Vagina (tissue), 2 donors: ENCODE data around the gene PHC2. TPM values are rescaled to one million over a fixed set of nuclear protein-coding genes. Genes with fewer than 3 reads are reported as not detected.

Source experiments
- DNase-seq, 2 donors: peaks; one replicate each; pipeline ENCODE4 v3.0.0-alpha.2; 2017; ENCODE audit errors: extremely low spot score in 2 of 2
- H3K27ac ChIP-seq: fragments of 200-600 bp; sonication (generic); one replicate; pipeline ENCODE4 v1.5.1; 2019
- H3K27me3 ChIP-seq: fragments of 200-600 bp; sonication (generic); one replicate; pipeline ENCODE4 v1.5.1; 2019
- H3K36me3 ChIP-seq, 2 donors: fragments of 200-600 bp; sonication (generic); one replicate each; pipeline ENCODE4 v1.5.1; 2017 to 2019
- H3K4me1 ChIP-seq: fragments of 200-600 bp; sonication (generic); one replicate; pipeline ENCODE4 v1.5.1; 2019
- H3K4me3 ChIP-seq, 2 donors: fragments of 200-600 bp; sonication (generic); 1 replicate in 1 of 2; 2 replicates in 1 of 2; pipeline ENCODE4 v1.5.1; 2016 to 2019
- H3K9me3 ChIP-seq: fragments of 200-600 bp; sonication (generic); one replicate; pipeline ENCODE4 v1.5.1; 2019
- POLR2A ChIP-seq, 2 donors: fragments of 450-650 bp; IDR thresholded peaks; one replicate each; pipeline ENCODE4 v1.6.1; 2017; ENCODE audit warnings: antibody characterized with exemption in 2 of 2, mild to moderate bottlenecking in 2 of 2, moderate library complexity in 2 of 2
- POLR2AphosphoS5 ChIP-seq, 2 donors: sonication (generic); formaldehyde crosslinking; IDR thresholded peaks; one replicate each; pipeline ENCODE4 v1.9.0; 2017; ENCODE audit warnings: antibody characterized with exemption in 2 of 2, mild to moderate bottlenecking in 2 of 2, low read depth in 1 of 2; ENCODE audit not compliant: insufficient read depth in 1 of 2
- intact Hi-C: fragments of 100-400 bp; cut with DNase I; formaldehyde crosslinking; loops from one replicate; pipeline ENCODE4 v1.15.1; 2023
- total RNA-seq: library from RNA; depleted of rRNA; stranded (reverse); fragments of >200 nt; gene quantifications from one replicate; pipeline ENCODE4 v1.2.3, GENCODE V29; 2016
- TF ChIP-seq, protein P1 (sequence below), 3 experiments: fragments of 450-650 bp in 2 of 3; fragments of 200-600 bp in 1 of 3; sonication (generic) in 1 of 3; IDR thresholded peaks; one replicate each; pipeline ENCODE4 v1.5.1; 2017 to 2019; ENCODE audit warnings: antibody characterized with exemption in 3 of 3, mild to moderate bottlenecking in 2 of 3, moderate library complexity in 2 of 3

The PHC2 gene
- total RNA-seq, 1 donor from 2014 or later: 97.2 TPM

DNA sequence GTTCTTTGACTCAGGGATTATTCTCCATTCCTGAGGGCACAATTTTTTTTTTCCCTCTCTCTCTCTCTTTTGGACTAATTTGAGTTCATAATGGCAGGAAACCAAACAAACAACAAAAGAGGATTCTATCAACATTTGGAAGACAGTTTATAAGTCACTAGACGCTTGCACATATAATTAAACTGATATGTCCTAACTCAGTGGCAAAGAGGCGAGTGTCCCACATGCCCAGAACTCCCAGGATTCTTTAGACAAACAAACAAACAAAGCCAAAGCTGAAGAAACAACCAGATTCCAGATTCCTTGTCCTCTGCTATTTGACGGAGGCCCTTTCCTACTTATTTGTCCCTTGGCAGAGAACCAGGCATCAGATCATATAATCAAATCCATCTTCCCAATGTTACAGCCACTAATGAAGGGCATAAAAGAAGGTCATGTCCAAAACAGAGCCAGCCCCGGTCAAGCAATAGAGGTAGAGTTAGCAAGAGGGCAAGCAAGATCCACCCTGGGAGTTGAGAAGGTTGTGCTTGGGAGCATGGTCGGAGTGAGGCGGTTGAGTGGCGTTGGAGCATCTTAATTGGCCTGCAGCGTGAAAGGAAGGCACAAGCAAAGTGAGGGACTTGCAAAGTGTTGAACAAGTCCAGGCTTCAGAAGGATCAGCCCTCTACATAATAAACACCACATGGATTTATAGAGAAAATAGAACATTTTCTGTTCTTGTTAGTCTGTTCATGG, 144.3 kb downstream of the PHC2 start:
- DNase-seq: no peak

DNA sequence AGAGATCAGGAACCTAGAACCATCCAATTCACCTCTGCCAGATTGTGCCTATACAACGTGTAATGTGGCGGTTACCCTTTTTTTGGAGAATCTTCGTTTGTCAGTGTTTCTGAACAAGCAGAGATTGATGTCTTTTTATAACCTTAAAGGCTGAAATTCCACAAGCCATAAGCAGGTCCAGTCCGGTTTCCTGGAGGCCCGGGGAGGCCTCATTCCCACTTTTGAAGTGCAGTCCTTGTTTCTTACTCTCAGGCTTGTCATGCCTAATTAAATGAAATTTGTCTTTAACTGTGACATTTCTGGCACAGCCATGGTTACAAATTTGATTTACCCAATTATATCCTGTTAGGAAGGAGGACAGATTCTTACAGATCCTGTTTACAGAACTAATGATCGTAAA, 146.8 kb downstream of the PHC2 start:
- H3K4me3 ChIP-seq: no peak overlapping the region
- DNase-seq: no peak
- no peaks in the 10 kb centered on the region for H3K27me3 ChIP-seq
- intact Hi-C loops: loop anchor here (10.0 kb wide), 1 partner anchor 181 kb away; no protein-coding TSS in a partner anchor
- H3K27ac ChIP-seq: no peak overlapping the region
- TF ChIP-seq POLR2AphosphoS5 (IDR thresholded peaks at IDR 0.05; ENCODE audit: insufficient read depth in 1 of 2, low read depth in 1 of 2) (no peak), POLR2A (IDR thresholded peaks at IDR 0.05) (no peak)
- TF ChIP-seq, protein P1, sequence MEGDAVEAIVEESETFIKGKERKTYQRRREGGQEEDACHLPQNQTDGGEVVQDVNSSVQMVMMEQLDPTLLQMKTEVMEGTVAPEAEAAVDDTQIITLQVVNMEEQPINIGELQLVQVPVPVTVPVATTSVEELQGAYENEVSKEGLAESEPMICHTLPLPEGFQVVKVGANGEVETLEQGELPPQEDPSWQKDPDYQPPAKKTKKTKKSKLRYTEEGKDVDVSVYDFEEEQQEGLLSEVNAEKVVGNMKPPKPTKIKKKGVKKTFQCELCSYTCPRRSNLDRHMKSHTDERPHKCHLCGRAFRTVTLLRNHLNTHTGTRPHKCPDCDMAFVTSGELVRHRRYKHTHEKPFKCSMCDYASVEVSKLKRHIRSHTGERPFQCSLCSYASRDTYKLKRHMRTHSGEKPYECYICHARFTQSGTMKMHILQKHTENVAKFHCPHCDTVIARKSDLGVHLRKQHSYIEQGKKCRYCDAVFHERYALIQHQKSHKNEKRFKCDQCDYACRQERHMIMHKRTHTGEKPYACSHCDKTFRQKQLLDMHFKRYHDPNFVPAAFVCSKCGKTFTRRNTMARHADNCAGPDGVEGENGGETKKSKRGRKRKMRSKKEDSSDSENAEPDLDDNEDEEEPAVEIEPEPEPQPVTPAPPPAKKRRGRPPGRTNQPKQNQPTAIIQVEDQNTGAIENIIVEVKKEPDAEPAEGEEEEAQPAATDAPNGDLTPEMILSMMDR (IDR thresholded peaks at IDR 0.05): no peak
- peaks cover 17% of the 10 kb centered on the region for H3K4me1 ChIP-seq
- H3K9me3 ChIP-seq: no peaks in the 10 kb centered on the region
- H3K36me3 ChIP-seq: peaks cover 0 to 42% of the 10 kb centered on the region in 2 donors

More for the DNA sequence above, 144.3 kb downstream of the PHC2 start:
- peak overlapping the region; percentile 48 for H3K27ac ChIP-seq
- H3K4me3 ChIP-seq: no peak overlapping the region
- H3K27me3 ChIP-seq: no peaks in the 10 kb centered on the region
- H3K4me1 ChIP-seq: peaks cover 20% of the 10 kb centered on the region
- intact Hi-C loops: loop anchor here (10.0 kb wide), 1 partner anchor 178 kb away; no protein-coding TSS in a partner anchor
- H3K9me3 ChIP-seq: no peaks in the 10 kb centered on the region
- TF ChIP-seq POLR2A (IDR thresholded peaks at IDR 0.05): no peak
- TF ChIP-seq, protein P1 (IDR thresholded peaks at IDR 0.05): no peak
- TF ChIP-seq POLR2AphosphoS5 (IDR thresholded peaks at IDR 0.05; ENCODE audit: insufficient read depth in 1 of 2, low read depth in 1 of 2): no peak
- H3K36me3 ChIP-seq: peaks cover 0 to 23% of the 10 kb centered on the region in 2 donors

DNA sequence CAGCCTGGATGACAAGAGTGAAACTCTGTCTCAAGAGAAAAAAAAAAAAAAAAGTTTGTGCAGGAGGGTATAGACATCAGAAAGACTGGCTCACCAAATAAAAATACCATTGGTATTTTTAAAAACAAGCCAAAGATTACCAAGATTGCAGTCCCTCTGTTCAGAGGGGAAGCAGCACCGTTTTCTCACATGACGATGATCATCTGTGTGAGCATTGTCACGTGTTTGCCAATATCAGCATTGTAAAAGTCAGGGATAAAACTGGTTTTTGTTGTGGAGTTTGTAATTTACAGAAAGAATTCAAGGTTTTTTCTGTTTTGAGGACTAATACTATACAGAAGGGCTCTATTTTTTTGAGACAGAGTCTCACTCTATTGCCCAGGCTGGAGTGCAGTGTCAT, 148.1 kb downstream of the PHC2 start:
- DNase-seq: no peak

DNA sequence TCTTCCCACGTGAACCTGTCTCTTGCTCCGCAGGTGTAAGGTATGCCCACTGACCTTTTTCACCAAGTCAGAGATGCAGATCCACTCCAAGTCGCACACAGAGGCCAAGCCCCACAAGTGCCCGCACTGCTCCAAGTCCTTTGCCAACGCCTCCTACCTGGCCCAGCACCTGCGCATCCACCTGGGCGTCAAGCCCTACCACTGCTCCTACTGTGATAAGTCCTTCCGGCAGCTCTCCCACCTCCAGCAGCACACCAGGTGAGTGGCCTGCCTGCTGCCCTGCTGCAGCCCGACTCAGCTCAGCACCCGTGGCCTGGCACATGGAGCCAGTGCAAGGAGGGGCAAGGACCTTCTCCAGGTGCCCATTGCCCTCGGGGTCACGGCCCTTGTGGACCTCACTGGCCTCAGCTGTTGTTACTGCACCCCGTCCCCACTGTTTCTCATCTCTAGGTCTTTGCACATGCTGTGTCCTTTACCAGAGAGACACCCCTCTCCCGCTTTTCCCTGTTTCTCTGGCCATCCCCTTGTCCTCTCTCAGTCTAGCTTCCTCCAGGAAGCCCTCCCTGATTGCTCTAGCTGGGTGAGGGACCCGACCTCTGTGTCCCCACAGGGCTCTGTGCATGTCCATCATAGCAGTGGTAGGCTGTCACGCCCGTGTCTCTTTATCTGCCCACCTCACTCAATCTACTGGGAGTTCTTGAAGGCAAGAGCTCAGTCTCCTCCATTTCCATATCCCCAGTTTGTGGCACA, 149.2 kb downstream of the PHC2 start:
- peaks cover 0 to 55% of the 10 kb centered on the region in 2 donors for H3K36me3 ChIP-seq
- H3K9me3 ChIP-seq: no peaks in the 10 kb centered on the region
- no peak overlapping the region for H3K27ac ChIP-seq
- no peak for DNase-seq
- H3K27me3 ChIP-seq: no peaks in the 10 kb centered on the region
- intact Hi-C loops: loop anchor here (10.0 kb wide), 1 partner anchor 183 kb away; no protein-coding TSS in a partner anchor
- TF ChIP-seq POLR2A (IDR thresholded peaks at IDR 0.05) (no peak), POLR2AphosphoS5 (IDR thresholded peaks at IDR 0.05; ENCODE audit: insufficient read depth in 1 of 2, low read depth in 1 of 2) (no peak)
- TF ChIP-seq, protein P1 (IDR thresholded peaks at IDR 0.05): no peak
- peaks cover 14% of the 10 kb centered on the region for H3K4me1 ChIP-seq
- H3K4me3 ChIP-seq: no peak overlapping the region

More for the DNA sequence above, 148.1 kb downstream of the PHC2 start:
- intact Hi-C loops: loop anchor here (10.0 kb wide), 1 partner anchor 182 kb away; no protein-coding TSS in a partner anchor
- peaks cover 0 to 44% of the 10 kb centered on the region in 2 donors for H3K36me3 ChIP-seq
- H3K4me3 ChIP-seq: no peak overlapping the region
- no peaks in the 10 kb centered on the region for H3K27me3 ChIP-seq
- H3K4me1 ChIP-seq: peaks cover 14% of the 10 kb centered on the region
- TF ChIP-seq POLR2AphosphoS5 (IDR thresholded peaks at IDR 0.05; ENCODE audit: insufficient read depth in 1 of 2, low read depth in 1 of 2) (no peak), POLR2A (IDR thresholded peaks at IDR 0.05) (no peak)
- TF ChIP-seq, protein P1 (IDR thresholded peaks at IDR 0.05): no peak
- H3K27ac ChIP-seq: no peak overlapping the region
- H3K9me3 ChIP-seq: no peaks in the 10 kb centered on the region
